Stimulated activated CD8-positive, alpha-beta memory T cell treated with anti-CD3 and anti-CD28 coated beads, Interleukin-4, amount 100 ng/mL, for 48 hours (primary cell): ENCODE measurements around the gene ZNF841.
"Not testable (repeated sequence)": the region's sequence is repeated elsewhere in the genome, so short reads cannot be mapped to it uniquely, and the experiment has no call there.

Source experiments
- DNase-seq: peaks from one replicate; pipeline ENCODE4 v3.0.0-alpha.2; 2020

Gene ZNF841

DNA sequence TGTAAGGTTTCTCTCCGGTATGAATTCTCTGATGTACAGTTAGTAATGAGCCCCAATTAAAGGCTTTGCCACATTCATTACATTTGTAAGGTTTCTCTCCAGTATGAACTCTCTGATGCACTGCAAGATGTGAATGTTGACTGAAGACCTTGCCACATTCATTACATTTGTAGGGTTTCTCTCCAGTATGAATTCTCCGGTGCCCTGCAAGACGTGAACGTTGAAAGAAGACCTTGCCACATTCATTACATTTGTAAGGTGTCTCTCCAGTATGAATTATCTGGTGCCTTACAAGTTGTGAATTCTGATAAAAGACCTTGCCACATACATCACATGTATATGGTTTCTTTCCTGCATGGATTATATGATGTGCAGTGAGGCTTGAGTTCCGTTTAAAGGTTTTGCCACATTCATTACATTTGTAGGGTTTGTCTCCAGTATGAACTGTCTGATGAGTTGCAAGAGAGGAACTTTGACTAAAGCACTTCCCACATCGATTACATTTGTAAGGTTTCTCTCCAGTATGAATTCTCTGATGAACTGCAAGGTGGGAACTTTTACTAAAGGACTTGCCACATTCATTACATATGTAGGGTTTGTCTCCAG, 29.2 kb downstream of the ZNF841 start:
- no peak for DNase-seq

GRCh38 chr19:52065399-52065798, 30.2 kb downstream of the ZNF841 start:
- DNase-seq: no peak

DNA sequence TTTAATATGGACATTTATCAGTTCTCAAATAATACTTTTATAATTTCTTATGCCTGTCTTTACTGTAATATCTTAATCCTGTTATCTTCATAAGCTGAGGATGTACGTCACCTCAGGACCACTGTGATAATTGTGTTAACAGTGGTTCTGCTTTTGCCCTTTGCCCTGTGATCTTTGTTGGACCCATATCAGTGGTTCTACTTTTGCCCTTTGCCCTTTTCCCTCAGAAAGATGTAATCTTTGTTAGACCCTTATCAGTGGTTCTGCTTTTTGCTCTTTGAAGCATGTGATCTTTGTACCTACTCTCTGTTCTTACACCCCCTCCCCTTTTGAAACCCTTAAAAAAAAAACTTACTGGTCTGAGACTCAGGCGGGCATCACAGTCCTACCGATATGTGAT, 39.1 kb downstream of the ZNF841 start:
- not testable (repeated sequence) for DNase-seq

DNA sequence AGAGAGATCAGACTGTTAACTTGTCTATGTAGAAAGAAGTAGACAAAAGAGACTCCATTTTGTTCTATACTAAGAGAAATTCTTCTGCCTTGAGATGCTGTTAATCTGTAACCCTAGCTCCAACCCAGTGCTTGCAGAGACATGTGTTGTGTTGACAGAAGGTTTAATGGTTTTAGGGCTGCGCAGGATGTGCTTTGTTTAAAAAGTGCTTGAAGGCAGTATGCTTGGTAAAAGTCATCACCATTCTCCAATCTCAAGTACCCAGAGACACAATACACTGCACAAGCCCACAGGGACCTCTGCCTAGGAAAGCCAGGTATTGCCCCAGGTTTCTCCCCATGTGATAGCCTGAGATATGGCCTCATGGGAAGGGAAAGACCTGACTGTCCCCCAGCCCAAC, 43.8 kb downstream of the ZNF841 start:
- not testable (repeated sequence) for DNase-seq

DNA sequence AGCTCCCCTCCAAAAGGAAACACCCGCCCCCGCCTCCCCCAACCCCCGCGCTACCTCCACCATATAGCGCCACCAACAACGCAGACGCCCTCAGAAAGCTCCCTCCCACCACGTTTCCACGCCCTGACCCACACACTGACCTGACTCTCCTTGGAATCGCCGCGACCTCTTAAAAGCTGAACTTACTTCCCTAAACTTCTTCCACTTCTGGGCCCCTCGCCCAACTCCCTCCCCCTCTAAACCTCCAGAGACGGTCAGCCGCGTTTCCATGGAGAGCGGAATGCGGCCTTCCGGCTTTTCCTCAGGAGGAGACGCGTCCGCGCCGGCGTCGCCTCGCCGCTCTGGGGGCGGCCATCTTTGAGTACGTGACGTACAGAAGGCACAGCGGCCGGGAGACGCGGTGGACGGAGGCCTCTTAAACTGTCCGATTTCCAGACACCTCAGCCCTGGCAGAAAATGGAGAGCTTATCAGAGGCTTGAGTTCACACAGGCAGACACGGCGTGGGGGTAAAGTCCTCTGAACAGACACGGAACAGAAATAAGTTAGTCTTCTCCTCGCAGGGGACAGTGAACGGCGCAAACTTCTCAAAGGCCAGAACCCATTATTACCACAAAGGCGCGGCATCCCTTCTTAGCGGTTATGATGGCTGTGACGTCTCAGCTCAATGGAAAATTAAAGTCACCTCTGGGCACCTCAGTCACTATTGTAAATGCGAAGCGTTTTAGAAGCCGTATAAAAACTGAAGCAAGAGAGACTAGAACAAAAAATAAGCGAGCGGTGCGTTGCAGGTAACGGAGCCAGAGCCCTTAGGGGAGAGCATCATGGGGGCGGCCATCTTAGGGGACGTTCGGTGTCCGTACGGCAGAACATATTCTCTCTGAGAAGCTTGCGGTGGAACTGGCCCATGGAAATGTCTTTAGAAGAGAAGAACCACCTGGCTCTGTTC, 46.7 kb downstream of the ZNF841 start, which contains the start of gene ZNF432:
ZNF432 (minus strand) TSS at position 284 of the 947 bp plus-strand sequence. CDS start 1,970 bp downstream, outside the sequence.
- DNase-seq: peak; percentile 86

- no peak for DNase-seq
Measured at GRCh38 chr19:52039169-52039568, 56.4 kb downstream of the ZNF841 start.

- DNase-seq: no peak
Measured at GRCh38 chr19:52034051-52034728, 61.4 kb downstream of the ZNF841 start.

GRCh38 chr19:52028780-52029123, 66.8 kb downstream of the ZNF841 start:
- no peak for DNase-seq

- peak; percentile 90 for DNase-seq
Measured at GRCh38 chr19:52028027-52028779, 67.4 kb downstream of the ZNF841 start, which contains the start of gene ZNF614. Gene ZNF614 (minus strand): TSS chr19:52028379. CDS start chr19:52025745, 2,634 bp downstream.

- not testable (repeated sequence) for DNase-seq
Measured at GRCh38 chr19:52026255-52026990, 69.1 kb downstream of the ZNF841 start.

DNA sequence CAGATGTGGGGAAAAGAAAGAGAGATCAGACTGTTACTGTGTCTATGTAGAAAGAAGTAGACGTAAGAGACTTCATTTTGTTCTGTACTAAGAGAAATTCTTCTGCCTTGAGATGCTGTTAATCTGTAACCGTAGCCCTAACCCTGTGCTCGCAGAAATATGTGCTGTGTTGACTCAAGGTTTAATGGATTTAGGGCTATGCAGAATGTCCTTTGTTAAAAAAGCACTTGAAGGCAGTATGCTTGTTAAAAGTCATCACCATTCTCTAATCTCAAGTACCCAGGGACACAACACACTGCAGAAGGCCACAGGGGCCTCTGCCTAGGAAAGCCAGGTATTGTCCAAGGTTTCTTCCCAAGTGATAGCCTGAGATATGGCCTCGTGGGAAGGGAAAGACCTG, 71.1 kb downstream of the ZNF841 start:
- not testable (repeated sequence) for DNase-seq

GRCh38 chr19:52022193-52022592, 73.4 kb downstream of the ZNF841 start:
- DNase-seq: no peak

- DNase-seq: no peak
Measured at GRCh38 chr19:52020506-52020905, 75.1 kb downstream of the ZNF841 start.
